Skeletal muscle satellite cell (primary cell): Measurements from ENCODE around the gene FANCG.

ENCODE experiments used
- H3K27me3 ChIP-seq: 2 replicates; pipeline ENCODE4 v1.7.0; 2013; ENCODE audit warnings: low read length; ENCODE audit not compliant: control insufficient read depth, insufficient read depth
- H3K36me3 ChIP-seq: 2 replicates; pipeline ENCODE4 v1.7.0; 2013; ENCODE audit warnings: mild to moderate bottlenecking, control low read depth, low read length; ENCODE audit not compliant: insufficient read depth
- H3K4me1 ChIP-seq: 2 replicates; pipeline ENCODE4 v1.7.0; 2013; ENCODE audit warnings: low read length; ENCODE audit not compliant: control insufficient read depth, insufficient read depth
- H3K4me2 ChIP-seq: 2 replicates; pipeline ENCODE4 v1.7.0; 2013; ENCODE audit warnings: mild to moderate bottlenecking, low read length
- H3K4me3 ChIP-seq: 2 replicates; pipeline ENCODE4 v1.7.0; 2013; ENCODE audit warnings: low read length
- H3K9ac ChIP-seq: 2 replicates; pipeline ENCODE4 v1.7.0; 2013; ENCODE audit warnings: mild to moderate bottlenecking, low read depth, low read length, moderate library complexity
- H3K9me3 ChIP-seq: replicated peaks from 2 replicates; pipeline ENCODE4 v1.7.0; 2013; ENCODE audit warnings: mild to moderate bottlenecking, control low read depth, low read length

FANCG gene

GRCh38 chr9:35054185-35054835 is 25.4 kb downstream of the FANCG start:
- no peaks in the 10 kb centered on the region for H3K9me3 ChIP-seq

GRCh38 chr9:35051069-35051967 is 28.4 kb downstream of the FANCG start:
- no peaks in the 10 kb centered on the region for H3K9me3 ChIP-seq
- peaks cover 70% of the 10 kb centered on the region for H3K36me3 ChIP-seq
- no peaks in the 10 kb centered on the region for H3K4me1 ChIP-seq
- H3K4me3 ChIP-seq, result no peak overlapping the region
- no peak overlapping the region for H3K4me2 ChIP-seq
- no peak overlapping the region for H3K9ac ChIP-seq
- H3K27me3 ChIP-seq, result no peaks in the 10 kb centered on the region

More at GRCh38 chr9:35054185-35054835, 25.4 kb downstream of the FANCG start:
- Histone ChIP-seq H3K36me3 (peaks cover 80% of the 10 kb centered on the region), H3K4me2 (no peak overlapping the region), H3K4me3 (no peak overlapping the region), H3K4me1 (no peaks in the 10 kb centered on the region), H3K9ac (no peak overlapping the region), H3K27me3 (no peaks in the 10 kb centered on the region)

- H3K36me3 ChIP-seq, result peaks cover 64% of the 10 kb centered on the region
- H3K4me1 ChIP-seq, result no peaks in the 10 kb centered on the region
- no peak overlapping the region for H3K9ac ChIP-seq
- H3K4me2 ChIP-seq, result no peak overlapping the region
- no peak overlapping the region for H3K4me3 ChIP-seq
- no peaks in the 10 kb centered on the region for H3K9me3 ChIP-seq
- no peaks in the 10 kb centered on the region for H3K27me3 ChIP-seq
Observed at GRCh38 chr9:35048511-35048910, 31.2 kb downstream of the FANCG start.

- Histone ChIP-seq H3K9ac (no peak overlapping the region), H3K4me3 (no peak overlapping the region), H3K36me3 (peaks cover 51% of the 10 kb centered on the region), H3K27me3 (no peaks in the 10 kb centered on the region), H3K4me1 (peaks cover 4% of the 10 kb centered on the region), H3K9me3 (no peaks in the 10 kb centered on the region), H3K4me2 (no peak overlapping the region)
Observed at GRCh38 chr9:35044071-35044470, 35.7 kb downstream of the FANCG start.

GRCh38 chr9:35042891-35043545 is 36.7 kb downstream of the FANCG start:
- Histone ChIP-seq H3K4me1 (peaks cover 4% of the 10 kb centered on the region), H3K36me3 (peaks cover 43% of the 10 kb centered on the region), H3K9me3 (no peaks in the 10 kb centered on the region), H3K4me3 (no peak overlapping the region), H3K9ac (no peak overlapping the region), H3K4me2 (no peak overlapping the region), H3K27me3 (no peaks in the 10 kb centered on the region)

- H3K9ac ChIP-seq, result no peak overlapping the region
- no peak overlapping the region for H3K4me3 ChIP-seq
- H3K4me2 ChIP-seq, result no peak overlapping the region
- H3K4me1 ChIP-seq, result peaks cover 4% of the 10 kb centered on the region
- no peaks in the 10 kb centered on the region for H3K9me3 ChIP-seq
- H3K27me3 ChIP-seq, result no peaks in the 10 kb centered on the region
- peaks cover 42% of the 10 kb centered on the region for H3K36me3 ChIP-seq
Observed at GRCh38 chr9:35042081-35042604, 37.6 kb downstream of the FANCG start.

- H3K27me3 ChIP-seq, result no peaks in the 10 kb centered on the region
- peaks cover 24% of the 10 kb centered on the region for H3K36me3 ChIP-seq
- H3K4me3 ChIP-seq, result no peak overlapping the region
- H3K4me2 ChIP-seq, result no peak overlapping the region
- no peaks in the 10 kb centered on the region for H3K4me1 ChIP-seq
- H3K9me3 ChIP-seq, result no peaks in the 10 kb centered on the region
- H3K9ac ChIP-seq, result no peak overlapping the region
Observed at GRCh38 chr9:35035851-35036701, 43.7 kb downstream of the FANCG start.

- Histone ChIP-seq H3K27me3 (no peaks in the 10 kb centered on the region), H3K4me2 (no peak overlapping the region), H3K36me3 (peaks cover 17% of the 10 kb centered on the region), H3K9me3 (no peaks in the 10 kb centered on the region), H3K4me3 (no peak overlapping the region), H3K9ac (no peak overlapping the region), H3K4me1 (no peaks in the 10 kb centered on the region)
Observed at GRCh38 chr9:35033101-35033500, 46.6 kb downstream of the FANCG start.

- Histone ChIP-seq H3K36me3 (peaks cover 2% of the 10 kb centered on the region), H3K27me3 (no peaks in the 10 kb centered on the region), H3K9me3 (no peaks in the 10 kb centered on the region), H3K4me3 (no peak overlapping the region), H3K9ac (no peak overlapping the region), H3K4me1 (peaks cover 15% of the 10 kb centered on the region), H3K4me2 (no peak overlapping the region)
Observed at GRCh38 chr9:35029852-35030251, 49.9 kb downstream of the FANCG start.

- Histone ChIP-seq H3K4me3 (no peak overlapping the region), H3K9me3 (no peaks in the 10 kb centered on the region)
Observed at GRCh38 chr9:35029241-35029640, 50.5 kb downstream of the FANCG start.

More at GRCh38 chr9:35029241-35029640, 50.5 kb downstream of the FANCG start:
- no peak overlapping the region for H3K4me2 ChIP-seq
- H3K27me3 ChIP-seq, result no peaks in the 10 kb centered on the region
- peaks cover 15% of the 10 kb centered on the region for H3K4me1 ChIP-seq
- H3K9ac ChIP-seq, result no peak overlapping the region
- peaks cover 2% of the 10 kb centered on the region for H3K36me3 ChIP-seq
